Neuronal stem cell (in vitro differentiated cells): ENCODE data around the gene WNT3A.

ENCODE experiments used
- DNase-seq: peaks from one replicate; pipeline ENCODE4 v3.0.0-alpha.2; 2013; ENCODE audit warnings: low spot score
- H2AFZ ChIP-seq: one replicate; pipeline ENCODE4 v1.6.1; 2013; ENCODE audit warnings: mild to moderate bottlenecking, low read length, inconsistent platforms
- H2AK5ac ChIP-seq: 2 replicates; pipeline ENCODE4 v1.6.1; 2013; ENCODE audit warnings: low read depth, mild to moderate bottlenecking, inconsistent platforms, low read length, moderate library complexity, mixed read lengths
- H2BK120ac ChIP-seq: 2 replicates; pipeline ENCODE4 v1.6.1; 2013; ENCODE audit warnings: low read depth, mild to moderate bottlenecking, inconsistent platforms, low read length, moderate library complexity, mixed read lengths
- H2BK12ac ChIP-seq: one replicate; pipeline ENCODE4 v1.6.1; 2013; ENCODE audit warnings: low read length, inconsistent platforms
- H2BK15ac ChIP-seq: 2 replicates; pipeline ENCODE4 v1.6.1; 2013; ENCODE audit warnings: mild to moderate bottlenecking, low read length, inconsistent platforms, mixed read lengths
- H2BK5ac ChIP-seq: one replicate; pipeline ENCODE4 v1.6.1; 2013; ENCODE audit warnings: inconsistent platforms, mild to moderate bottlenecking, low read length, moderate library complexity
- H3K14ac ChIP-seq: one replicate; pipeline ENCODE4 v1.6.1; 2013; ENCODE audit warnings: low read length, inconsistent platforms
- H3K18ac ChIP-seq: 2 replicates; pipeline ENCODE4 v1.6.1; 2013; ENCODE audit warnings: low read length, inconsistent platforms
- H3K23ac ChIP-seq: 2 replicates; pipeline ENCODE4 v1.6.1; 2013; ENCODE audit warnings: low read depth, mild to moderate bottlenecking, mixed read lengths, low read length, inconsistent platforms; ENCODE audit not compliant: poor library complexity
- H3K27ac ChIP-seq: replicated peaks from 3 replicates; pipeline ENCODE4 v1.5.1; 2013; ENCODE audit warnings: low read length, inconsistent platforms
- H3K27me3 ChIP-seq, 3 experiments: 2 replicates each; pipeline ENCODE4 v1.6.1; 2013; ENCODE audit warnings: low read length in 3 of 3, mild to moderate bottlenecking in 2 of 3, inconsistent platforms in 1 of 3, low read depth in 1 of 3, mixed read lengths in 1 of 3, moderate library complexity in 1 of 3; ENCODE audit not compliant: control insufficient read depth in 3 of 3, insufficient read depth in 3 of 3
- H3K36me3 ChIP-seq, 2 donors: replicated peaks in 1 of 2; 2 replicates each; pipeline ENCODE4 v1.6.1; 2013; ENCODE audit warnings: low read length in 2 of 2; ENCODE audit not compliant: control insufficient read depth in 2 of 2, insufficient read depth in 2 of 2
- H3K4ac ChIP-seq: 2 replicates; pipeline ENCODE4 v1.6.1; 2013; ENCODE audit warnings: inconsistent platforms, mild to moderate bottlenecking, low read length, moderate library complexity
- H3K4me1 ChIP-seq, 2 donors: 1 replicate in 1 of 2; 2 replicates in 1 of 2; pipeline ENCODE4 v1.6.1; 2013; ENCODE audit warnings: low read length in 2 of 2, low read depth in 1 of 2; ENCODE audit not compliant: control insufficient read depth in 2 of 2, insufficient read depth in 1 of 2
- H3K4me2 ChIP-seq: one replicate; pipeline ENCODE4 v1.6.1; 2013; ENCODE audit warnings: mild to moderate bottlenecking, low read length, inconsistent platforms; ENCODE audit not compliant: insufficient read depth, poor library complexity, severe bottlenecking
- H3K4me3 ChIP-seq, 2 donors: 2 replicates each; pipeline ENCODE4 v1.5.1; 2013; ENCODE audit warnings: low read length in 2 of 2, mild to moderate bottlenecking in 2 of 2, inconsistent platforms in 1 of 2, moderate library complexity in 1 of 2
- H3K79me1 ChIP-seq: one replicate; pipeline ENCODE4 v1.6.1; 2013; ENCODE audit warnings: low read depth, mild to moderate bottlenecking, inconsistent platforms, low read length, moderate library complexity
- H3K9ac ChIP-seq: one replicate; pipeline ENCODE4 v1.6.1; 2013; ENCODE audit warnings: mild to moderate bottlenecking, low read depth, low read length, inconsistent platforms; ENCODE audit not compliant: poor library complexity
- H3K9me3 ChIP-seq, 2 donors: replicated peaks in 1 of 2; 2 replicates each; pipeline versions ENCODE3 to v1.6.1; 2013; ENCODE audit warnings: low read length in 2 of 2, mild to moderate bottlenecking in 2 of 2, inconsistent platforms in 1 of 2, low read depth in 1 of 2, mixed read lengths in 1 of 2, moderate library complexity in 1 of 2; ENCODE audit not compliant: control insufficient read depth in 2 of 2, insufficient read depth in 1 of 2
- H4K8ac ChIP-seq: one replicate; pipeline ENCODE4 v1.6.1; 2013; ENCODE audit warnings: low read depth, mild to moderate bottlenecking, inconsistent platforms, low read length, moderate library complexity
- H4K91ac ChIP-seq: one replicate; pipeline ENCODE4 v1.6.1; 2013; ENCODE audit warnings: low read length, low read depth, mild to moderate bottlenecking, inconsistent platforms; ENCODE audit not compliant: poor library complexity
- WGBS, 2 donors: extraction: QIAGEN DNeasy Blood & Tissue Kit; methylation state at CpG; one replicate each; pipeline ENCODE4 v1.1.7; 2013; ENCODE audit warnings: missing lambda C conversion rate in 2 of 2, mixed read lengths in 1 of 2; ENCODE audit not compliant: insufficient read length in 2 of 2, insufficient replicate concordance in 1 of 2; ENCODE audit errors: extremely low coverage in 2 of 2; 5-methylcytosine and 5-hydroxymethylcytosine counted together

The WNT3A gene

DNA sequence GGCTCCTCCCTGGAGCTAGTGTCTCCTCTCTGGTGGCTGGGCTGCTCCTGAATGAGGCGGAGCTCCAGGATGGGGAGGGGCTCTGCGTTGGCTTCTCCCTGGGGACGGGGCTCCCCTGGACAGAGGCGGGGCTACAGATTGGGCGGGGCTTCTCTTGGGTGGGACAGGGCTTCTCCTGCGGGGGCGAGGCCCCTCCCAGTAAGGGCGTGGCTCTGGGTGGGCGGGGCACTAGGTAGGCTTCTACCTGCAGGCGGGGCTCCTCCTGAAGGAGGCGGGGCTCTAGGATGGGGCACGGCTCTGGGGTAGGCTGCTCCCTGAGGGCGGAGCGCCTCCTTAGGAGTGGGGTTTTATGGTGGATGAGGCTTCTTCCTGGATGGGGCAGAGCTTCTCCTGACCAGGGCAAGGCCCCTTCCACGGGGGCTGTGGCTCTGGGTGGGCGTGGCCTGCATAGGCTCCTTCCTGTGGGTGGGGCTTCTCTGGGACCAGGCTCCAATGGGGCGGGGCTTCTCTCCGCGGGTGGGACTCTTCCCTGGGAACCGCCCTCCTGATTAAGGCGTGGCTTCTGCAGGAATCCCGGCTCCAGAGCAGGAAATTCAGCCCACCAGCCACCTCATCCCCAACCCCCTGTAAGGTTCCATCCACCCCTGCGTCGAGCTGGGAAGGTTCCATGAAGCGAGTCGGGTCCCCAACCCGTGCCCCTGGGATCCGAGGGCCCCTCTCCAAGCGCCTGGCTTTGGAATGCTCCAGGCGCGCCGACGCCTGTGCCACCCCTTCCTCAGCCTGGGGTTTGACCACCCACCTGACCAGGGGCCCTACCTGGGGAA lies 53.0 kb downstream of the WNT3A start:
- WGBS, 2 donors = no CpG with 5 or more reads among the region's 33 CpGs
- no peak overlapping the region for H3K9ac ChIP-seq
- no peak for DNase-seq

GRCh38 chr1:228060458-228061190 lies 53.8 kb downstream of the WNT3A start:
- Histone ChIP-seq H3K9me3 (peaks cover 8 to 12% of the 10 kb centered on the region in 2 donors), H3K27ac (no peak overlapping the region), H2BK12ac (no peak overlapping the region), H4K8ac (no peak overlapping the region), H3K79me1 (peaks cover 2% of the 10 kb centered on the region), H3K4me1 (peaks cover 0 to 3% of the 10 kb centered on the region in 2 donors), H3K4me3 (peak overlapping the region in 1 of 2 donors; percentile 62), H3K4me2 (peak overlapping the region; percentile 57), H2BK5ac (peak overlapping the region; percentile 40), H3K9ac (peak overlapping the region; percentile 7), H2BK120ac (no peak overlapping the region), H2AFZ (peak overlapping the region; percentile 29), H4K91ac (no peak overlapping the region), H2AK5ac (peak overlapping the region; percentile 77), H2BK15ac (peak overlapping the region; percentile 40), H3K14ac (peak overlapping the region; percentile 75), H3K23ac (peak overlapping the region; percentile 71), H3K27me3 (peaks cover 7 to 90% (median 52%) of the 10 kb centered on the region in 3 experiments), H3K36me3 (no peaks in the 10 kb centered on the region), H3K4ac (no peak overlapping the region), H3K18ac (peak overlapping the region; percentile 73)
- DNase-seq = no peak
- no CpG with 5 or more reads among the region's 34 CpGs for WGBS, 2 donors

More for the DNA sequence above, 53.0 kb downstream of the WNT3A start:
- Histone ChIP-seq H3K79me1 (peaks cover 2% of the 10 kb centered on the region), H3K23ac (peak overlapping the region; percentile 92), H3K9me3 (peaks cover 8 to 12% of the 10 kb centered on the region in 2 donors), H3K27me3 (peaks cover 7 to 84% (median 52%) of the 10 kb centered on the region in 3 experiments), H3K4me1 (peaks cover 0 to 3% of the 10 kb centered on the region in 2 donors), H2BK5ac (peak overlapping the region; percentile 40), H3K14ac (no peak overlapping the region), H3K4me2 (peak overlapping the region; percentile 57), H3K4me3 (peak overlapping the region in 1 of 2 donors; percentile 24), H3K36me3 (no peaks in the 10 kb centered on the region), H3K4ac (no peak overlapping the region), H4K8ac (no peak overlapping the region), H2AFZ (peak overlapping the region; percentile 29), H2BK15ac (peak overlapping the region; percentile 40), H2BK12ac (no peak overlapping the region), H3K18ac (peak overlapping the region; percentile 73), H4K91ac (no peak overlapping the region), H2AK5ac (peak overlapping the region; percentile 77), H2BK120ac (no peak overlapping the region), H3K27ac (no peak overlapping the region)

DNA sequence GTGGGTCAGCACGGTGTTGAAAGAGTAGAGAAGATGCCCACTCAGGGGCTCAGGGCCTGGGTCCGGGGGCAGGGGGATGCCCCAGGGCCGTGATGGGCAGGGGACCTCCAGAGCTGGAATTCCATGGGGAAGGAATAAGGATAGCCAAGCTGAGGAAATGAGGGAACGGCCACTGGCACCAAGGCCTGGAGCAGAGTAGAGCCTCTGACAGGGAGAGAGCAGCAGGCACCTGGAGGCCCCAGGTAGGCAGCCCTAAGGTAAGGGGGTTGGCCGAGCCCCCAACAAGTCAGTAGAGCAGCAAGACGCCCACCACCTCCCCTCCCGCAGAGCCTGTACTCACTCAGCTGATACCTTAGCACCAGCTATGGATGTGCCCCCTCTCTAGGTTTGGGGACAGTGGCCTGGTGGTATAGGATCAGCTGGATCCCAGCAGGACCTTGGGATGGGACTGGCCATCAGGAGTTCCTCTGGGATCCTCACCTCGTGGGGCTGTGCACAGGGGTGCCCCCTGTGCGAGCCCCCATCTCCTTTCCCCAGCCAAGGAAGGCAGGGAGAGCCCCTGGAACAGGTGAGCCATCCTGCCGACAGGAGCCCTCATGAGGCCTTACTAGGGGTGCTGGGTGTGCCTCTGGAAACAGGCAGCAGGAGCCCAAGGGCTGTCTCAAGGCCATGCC lies 54.8 kb downstream of the WNT3A start:
- Histone ChIP-seq H3K23ac (no peak overlapping the region), H2AFZ (no peak overlapping the region), H3K18ac (peak overlapping the region; percentile 45), H3K4me2 (no peak overlapping the region), H4K91ac (no peak overlapping the region), H2AK5ac (peak overlapping the region; percentile 44), H3K4ac (no peak overlapping the region), H3K14ac (no peak overlapping the region), H2BK5ac (no peak overlapping the region), H3K27ac (no peak overlapping the region), H3K4me1 (peaks cover 0 to 3% of the 10 kb centered on the region in 2 donors), H3K9ac (no peak overlapping the region), H3K4me3 (no peak overlapping the region), H2BK12ac (peak overlapping the region; percentile 30), H3K36me3 (no peaks in the 10 kb centered on the region), H4K8ac (no peak overlapping the region), H3K27me3 (peaks cover 7 to 88% (median 48%) of the 10 kb centered on the region in 3 experiments), H3K79me1 (peaks cover 2% of the 10 kb centered on the region), H2BK120ac (no peak overlapping the region), H2BK15ac (peak overlapping the region; percentile 87), H3K9me3 (peaks cover 8 to 12% of the 10 kb centered on the region in 2 donors)
- no peak for DNase-seq
- WGBS, 2 donors = no CpG with 5 or more reads among the region's 10 CpGs
